GM19372 (cell line): ENCODE measurements around the gene SUPT16H.
"Not testable (repeated sequence)": the region's sequence is repeated elsewhere in the genome, so short reads cannot be mapped to it uniquely, and the experiment has no call there.

Experiments
- ATAC-seq: cut with Tn5 transposase; IDR thresholded peaks from one replicate; pipeline ENCODE4 v1.9.1; 2021; ENCODE audit warnings: mild to moderate bottlenecking, low read depth, moderate library complexity; ENCODE audit not compliant: unreplicated experiment

Gene SUPT16H

DNA sequence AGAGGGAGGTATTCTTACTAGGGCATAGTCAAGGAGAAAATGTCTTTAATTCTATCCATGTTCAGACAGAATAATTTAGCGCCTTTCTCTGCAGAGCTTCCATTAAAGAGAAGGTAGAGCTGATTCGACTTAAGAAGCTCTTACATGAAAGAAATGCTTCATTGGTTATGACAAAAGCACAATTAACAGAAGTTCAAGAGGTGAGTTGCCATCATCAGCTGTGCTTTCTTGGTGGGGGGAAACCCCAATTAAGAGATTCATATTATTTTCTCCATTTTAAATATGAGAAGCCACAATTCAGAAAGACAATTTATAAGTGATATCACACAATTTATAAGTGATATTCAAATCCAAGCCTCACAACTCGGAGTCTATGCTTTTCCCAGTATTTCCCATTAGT lies 76.2 kb downstream of the SUPT16H start:
- ATAC-seq = no peak

DNA sequence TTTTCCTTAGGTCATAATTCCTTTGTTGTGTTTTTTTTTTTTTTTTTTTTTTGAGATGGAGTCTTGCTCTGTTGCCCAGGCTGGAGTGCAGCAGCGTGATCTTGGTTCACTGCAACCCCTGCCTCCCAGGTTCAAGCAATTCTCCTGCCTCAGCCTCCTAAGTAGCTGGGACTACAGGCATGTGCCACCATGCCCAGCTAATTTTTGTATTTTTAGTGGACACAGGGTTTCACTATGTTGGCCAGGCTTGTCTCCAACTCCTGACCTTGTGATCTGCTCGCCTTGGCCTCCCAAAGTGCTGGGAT lies 81.0 kb downstream of the SUPT16H start:
- ATAC-seq = not testable (repeated sequence)

DNA sequence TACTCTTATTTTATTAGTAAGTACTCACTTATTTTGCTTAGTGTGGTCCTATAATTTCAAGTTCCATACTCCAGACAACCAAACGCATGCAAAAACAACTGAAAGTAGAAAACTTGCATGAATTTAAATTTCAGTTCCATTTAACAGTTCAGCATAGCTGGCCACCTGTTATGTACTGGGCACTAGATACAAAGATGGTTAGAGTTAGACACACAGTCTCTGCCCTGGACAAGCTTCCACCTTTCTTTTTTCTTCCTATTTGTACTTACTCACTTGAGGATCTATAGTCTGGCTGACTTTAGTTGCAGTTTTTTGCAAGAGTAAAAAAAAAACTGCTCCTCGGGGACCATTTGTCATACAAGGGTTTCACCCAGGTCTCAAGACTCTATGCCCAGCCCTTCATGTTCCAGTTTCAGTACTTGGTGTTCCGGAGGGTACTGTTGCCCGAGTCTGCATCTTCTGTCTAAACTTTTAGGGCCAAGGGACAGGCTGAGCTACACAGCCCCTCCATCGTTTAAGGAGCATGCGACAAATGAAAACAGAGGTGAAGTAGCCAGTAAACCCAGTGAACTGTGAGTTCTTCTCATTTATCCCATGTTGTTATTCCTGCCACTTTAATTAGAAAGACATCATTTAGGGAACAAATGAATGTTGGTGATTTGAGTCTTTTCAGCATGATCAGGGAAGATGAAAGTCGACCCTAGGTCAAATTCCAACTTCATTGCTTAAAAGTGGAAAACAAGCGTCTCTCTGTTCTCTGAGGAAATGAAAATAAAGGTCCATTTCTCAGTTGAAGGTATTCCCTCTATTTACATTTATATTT lies 81.6 kb downstream of the SUPT16H start:
- no peak for ATAC-seq
